NCI-H82 (cell line): ENCODE results near the gene SLC12A6.

Experiments
- DNase-seq: peaks from one replicate; lab custom pipeline; 2025; lab: John Stamatoyannopoulos, UW

SLC12A6 gene

DNA sequence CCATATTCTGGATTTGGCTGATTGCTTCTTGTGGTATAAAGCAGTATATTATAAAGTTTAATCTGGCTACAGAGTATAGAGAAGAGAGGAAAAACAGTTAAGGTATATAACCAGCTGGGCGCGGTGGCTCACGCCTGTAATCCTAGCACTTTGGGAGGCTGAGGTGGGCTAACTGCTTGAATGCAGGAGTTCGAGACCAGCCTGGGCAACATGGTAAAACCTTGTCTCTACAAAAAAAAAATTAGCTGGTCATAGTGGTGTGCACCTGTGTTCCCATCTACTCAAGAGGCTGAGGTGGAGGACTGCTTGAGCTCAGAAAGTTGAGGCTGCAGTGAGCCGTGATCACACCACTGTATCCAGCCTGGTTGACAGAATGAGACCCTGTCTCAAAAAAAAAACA, 7.3 kb downstream of the SLC12A6 start:
- DNase-seq: no peak

DNA sequence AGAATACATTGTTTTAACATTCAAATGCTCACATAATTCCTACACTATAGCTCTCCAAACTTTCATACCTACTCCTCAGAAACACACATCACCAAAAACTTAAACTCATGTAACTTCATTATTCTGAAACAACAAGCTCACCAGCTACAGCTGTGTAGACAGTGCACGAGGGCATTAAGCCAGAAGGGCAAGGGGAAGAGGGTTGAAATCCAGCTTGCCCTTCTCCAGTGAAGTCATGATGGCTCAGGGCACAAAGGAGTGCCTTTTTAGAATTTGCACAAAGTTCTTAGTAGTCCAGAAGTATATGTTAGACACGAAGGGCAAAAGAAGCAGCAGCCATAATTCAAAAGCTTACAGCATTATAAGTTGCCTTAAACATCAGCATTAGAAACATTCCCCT, 8.6 kb downstream of the SLC12A6 start:
- DNase-seq: no peak

DNA sequence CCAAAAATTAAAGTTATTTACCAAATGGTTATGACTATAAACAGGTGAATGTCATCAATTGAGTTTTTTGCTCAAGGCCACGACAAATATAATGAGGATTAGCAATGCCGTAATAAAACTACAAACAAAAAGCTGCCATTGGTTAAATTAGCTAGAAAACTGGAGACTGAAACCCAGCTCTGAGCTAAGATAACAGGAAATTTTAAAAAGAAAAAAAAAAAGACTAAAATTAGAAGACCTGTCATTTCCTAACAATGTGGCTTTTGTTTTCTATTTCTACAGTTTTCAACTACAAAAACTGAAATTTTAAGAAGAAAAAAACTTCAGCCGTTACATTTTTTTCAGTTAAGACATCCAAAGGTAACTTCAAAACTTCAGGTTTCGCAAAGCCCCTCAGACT, 9.7 kb downstream of the SLC12A6 start:
- DNase-seq: no peak

DNA sequence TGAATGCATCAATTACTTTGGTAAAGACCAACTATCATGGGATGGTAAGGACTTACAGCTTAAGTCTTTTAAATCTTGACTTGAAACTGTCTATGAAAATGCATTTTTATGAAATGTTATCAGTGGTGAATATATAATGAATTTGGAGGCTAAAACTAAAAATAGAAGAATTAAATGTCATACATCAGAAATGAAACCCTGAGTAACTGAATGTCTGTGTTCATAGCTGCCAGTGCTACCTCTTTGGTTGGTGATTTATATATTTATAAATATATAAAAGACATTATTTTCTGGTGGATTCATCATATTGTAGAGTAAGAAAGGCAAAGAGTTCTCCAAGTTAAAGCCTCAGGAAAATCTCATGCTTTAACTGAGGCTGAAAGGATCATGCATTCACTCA, 12.2 kb downstream of the SLC12A6 start:
- DNase-seq: no peak

DNA sequence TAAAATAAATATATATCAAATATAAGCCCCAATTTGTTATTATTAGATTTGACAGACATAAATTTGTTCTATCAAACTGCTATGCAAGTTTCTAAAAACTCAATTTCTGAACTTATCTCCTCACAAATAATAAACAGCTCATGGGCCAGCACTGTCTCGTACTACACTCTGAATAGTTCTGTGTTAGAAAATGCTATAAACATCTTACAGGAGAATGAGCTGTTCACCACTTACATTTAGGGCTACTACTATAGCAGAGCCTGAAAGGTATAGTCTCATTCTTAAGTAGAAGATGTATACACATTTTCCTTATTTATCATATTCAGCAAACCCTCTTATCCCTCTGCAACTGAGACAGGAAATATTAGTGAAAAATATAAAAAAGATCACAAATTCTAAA, 12.6 kb downstream of the SLC12A6 start:
- no peak for DNase-seq

DNA sequence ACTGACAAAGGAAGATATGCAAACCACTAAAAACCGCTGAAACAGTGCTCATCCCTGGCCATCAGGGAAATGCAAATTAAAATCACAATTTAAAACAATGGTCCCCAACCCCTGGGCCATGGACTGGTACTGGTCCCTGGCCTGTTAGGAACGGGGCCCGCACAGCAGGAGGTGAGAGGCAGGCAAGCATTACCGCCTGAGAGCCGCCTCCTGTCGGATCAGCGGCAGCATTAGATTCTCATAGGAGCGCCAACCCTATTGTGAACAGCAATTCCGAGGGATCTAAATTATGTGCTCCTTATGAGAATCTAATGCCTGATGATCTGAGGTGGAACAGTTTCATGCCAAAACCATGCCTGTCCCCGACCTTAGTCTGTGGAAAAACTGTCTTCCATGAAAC, 14.4 kb downstream of the SLC12A6 start:
- no peak for DNase-seq

DNA sequence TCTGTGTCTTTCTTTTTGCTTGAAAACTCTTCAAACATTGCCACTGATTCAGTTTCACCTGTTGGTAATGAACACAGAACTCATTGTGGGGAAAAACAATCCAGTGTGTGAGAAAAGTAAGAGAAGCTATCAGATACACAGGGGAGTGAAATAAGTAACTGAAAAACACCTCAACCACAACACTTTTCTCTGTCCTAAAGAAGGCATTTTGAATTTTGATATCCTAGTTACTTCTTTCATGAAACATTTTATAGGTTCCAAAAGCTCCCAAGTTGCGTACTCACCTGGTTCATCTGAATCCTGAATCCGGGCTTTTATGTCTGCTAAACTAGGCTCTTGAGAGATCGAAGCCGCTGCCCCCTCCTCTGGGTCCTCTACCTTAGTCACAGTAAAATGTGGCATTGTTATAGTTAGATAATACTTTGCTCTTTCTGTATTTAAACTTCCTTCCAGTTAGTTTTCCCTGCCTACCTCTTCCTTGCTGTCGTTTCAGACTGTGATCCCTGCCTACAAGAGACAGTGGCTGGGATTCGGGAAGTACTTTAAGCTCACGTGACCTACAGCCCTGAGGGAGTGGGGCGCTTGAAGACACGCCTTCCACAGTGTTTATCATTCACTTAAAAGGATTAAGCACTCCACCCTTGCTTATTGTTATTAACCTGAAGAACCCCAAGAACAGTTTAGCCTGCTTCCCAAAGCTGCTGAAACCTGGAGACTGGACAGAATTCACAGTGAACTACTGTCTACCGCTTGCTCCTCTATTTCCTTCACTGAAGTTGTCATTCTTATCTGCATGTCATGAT, 19.1 kb downstream of the SLC12A6 start:
- DNase-seq: peak; percentile 98

DNA sequence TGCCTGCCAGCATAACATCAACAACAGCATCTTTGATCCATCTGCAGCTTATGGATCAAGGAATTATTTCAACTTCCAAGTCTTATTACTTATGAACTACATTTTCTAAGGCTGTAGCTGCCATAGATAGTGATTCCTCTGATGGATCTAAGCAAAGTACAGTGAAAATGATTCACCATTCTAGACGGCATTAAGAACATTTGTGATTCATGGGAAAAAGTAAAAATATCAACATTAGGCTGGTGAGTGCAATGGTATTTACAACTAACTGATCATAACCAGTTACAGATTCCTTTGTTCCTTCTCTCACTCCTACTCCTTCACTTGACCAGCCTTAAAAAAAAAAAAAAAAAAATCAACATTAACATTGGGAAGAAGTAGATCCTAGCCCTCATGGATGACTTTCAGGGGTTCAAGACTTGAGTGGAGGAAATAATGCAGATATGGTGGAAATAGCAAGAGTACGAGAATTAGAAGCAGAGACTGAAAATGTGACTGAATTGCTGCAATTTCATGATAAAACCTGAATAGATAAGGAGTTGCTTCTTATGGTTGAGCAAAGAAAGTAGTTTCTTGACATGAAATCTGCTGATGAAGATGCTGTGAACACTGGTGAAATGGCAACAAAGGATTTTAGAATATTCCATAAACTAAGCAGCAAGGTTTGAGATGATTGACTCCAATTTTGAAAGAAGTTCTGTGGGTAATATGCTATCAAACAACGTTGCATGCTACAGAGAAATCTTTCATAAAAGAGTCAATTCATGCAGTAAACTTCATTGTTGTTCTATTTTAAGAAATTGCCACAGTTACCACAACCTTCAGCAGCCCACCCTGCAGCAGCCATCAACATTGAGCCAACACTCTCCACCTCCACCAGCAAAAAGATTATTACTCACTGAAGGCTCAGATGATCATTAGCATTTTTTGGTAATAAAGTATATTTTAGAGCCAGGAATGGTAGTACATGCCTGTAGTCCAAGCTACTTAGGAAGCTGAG, 22.8 kb downstream of the SLC12A6 start:
- DNase-seq: no peak

DNA sequence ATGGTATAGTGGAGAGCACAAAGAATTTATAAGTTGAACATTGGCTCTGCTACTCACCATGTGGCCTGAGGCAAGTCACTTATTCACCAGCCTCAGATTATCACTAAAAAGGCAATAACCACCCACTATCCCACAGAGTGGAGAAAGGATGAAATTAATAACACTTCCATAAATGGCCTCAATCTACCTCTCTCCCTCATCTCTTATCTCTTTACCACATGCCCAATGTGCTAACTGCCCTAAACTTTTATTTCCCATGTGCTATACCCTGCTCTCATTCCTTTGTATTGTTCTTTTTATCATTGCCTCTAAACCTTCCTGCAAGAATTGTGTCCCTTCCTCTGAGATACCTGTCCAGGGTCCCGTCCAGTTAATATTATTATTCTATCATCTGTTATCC, 26.0 kb downstream of the SLC12A6 start:
- peak; percentile 59 for DNase-seq

DNA sequence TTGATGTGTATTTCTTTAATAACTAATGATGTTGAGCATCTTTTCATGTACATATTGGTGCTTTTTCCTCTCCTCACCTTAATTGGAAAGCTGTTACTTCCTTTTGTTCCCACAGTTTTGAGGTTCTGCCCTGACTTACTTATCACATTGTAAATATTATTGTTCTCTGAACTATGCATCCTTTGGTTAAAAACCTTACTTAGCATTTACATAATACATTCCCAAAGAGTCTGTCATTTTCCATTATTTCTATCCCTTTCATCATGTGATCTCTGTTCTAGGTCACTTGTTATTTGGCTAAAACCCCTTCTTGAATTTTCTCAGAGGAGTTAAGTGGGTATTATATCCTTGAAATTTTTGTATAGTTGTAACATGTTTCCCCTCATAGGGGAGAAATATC, 33.0 kb downstream of the SLC12A6 start:
- DNase-seq: no peak

DNA sequence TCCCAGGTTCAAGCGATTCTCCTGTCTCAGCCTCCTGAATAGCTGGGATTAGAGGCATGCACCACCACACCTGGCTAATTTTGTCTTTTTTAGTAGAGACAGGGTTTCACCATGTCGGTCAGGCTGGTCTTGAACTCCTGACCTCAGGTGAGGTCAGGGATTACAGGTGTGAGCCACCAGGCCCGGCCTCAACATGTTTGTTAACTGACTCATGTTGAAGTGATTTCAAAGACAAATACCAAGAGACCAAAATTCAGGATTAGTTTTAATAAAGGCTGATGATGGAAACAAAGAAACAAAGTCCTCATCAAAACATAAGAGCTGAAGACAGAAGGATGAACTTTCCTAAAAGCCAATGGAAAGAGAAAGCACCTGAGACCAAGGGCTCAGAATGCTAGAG, 36.5 kb downstream of the SLC12A6 start:
- DNase-seq: no peak

DNA sequence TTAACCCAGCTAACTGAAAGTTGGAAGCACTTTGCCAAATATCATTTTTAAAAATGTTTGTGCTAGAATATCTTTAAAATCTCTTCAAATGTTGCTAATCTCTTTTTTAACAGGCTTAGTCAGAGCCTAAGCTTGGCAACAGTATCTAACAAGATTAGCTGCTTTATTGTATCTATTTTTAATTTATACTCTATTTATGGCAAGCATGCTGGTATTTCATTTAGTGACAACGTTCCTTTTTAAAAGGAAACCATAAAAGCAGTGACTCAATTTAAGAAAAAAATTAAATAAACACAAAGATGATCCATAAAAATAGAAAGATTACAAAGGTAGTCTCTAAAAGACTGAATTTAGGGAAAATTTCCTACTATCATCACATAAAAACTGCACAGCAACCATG, 40.5 kb downstream of the SLC12A6 start:
- DNase-seq: peak; percentile 54

DNA sequence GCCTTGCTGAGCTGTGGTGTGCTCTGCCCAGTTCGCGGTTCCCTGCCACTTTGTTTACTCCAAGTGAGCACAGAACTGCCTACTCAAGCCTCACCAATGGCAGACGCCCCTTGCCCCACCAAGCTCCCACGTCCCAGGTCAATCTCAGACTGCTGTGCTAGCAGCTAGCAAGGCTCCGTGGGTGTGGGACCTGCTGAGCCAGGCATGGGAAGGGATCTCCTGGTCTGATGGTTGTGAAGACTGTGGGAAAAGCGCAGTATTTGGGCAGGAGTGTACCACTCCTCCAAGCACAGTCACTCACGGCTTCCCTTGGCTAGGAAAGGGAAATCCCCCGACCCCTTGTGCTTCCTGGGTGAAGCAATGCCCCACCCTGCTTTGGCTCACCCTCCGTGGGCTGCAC, 45.0 kb downstream of the SLC12A6 start:
- DNase-seq: no peak

DNA sequence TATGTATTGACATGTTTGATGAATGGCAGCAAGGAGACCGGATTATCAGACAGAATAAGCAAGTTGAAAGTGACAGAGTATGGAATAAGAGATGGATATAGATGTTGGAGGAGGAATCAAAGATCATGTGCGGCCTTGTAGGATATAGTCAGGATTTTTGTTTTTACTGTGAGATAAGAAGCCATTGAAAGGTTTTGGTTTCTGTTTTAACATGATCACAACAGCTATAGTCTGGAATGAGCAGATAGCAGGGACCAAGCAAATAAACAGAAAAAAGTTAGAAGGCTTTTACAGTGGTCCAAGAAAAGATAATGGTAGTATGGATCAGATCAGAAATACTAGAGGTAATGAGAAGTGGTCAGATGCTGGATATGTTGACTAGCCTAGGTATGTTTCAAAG, 52.6 kb downstream of the SLC12A6 start:
- DNase-seq: no peak

DNA sequence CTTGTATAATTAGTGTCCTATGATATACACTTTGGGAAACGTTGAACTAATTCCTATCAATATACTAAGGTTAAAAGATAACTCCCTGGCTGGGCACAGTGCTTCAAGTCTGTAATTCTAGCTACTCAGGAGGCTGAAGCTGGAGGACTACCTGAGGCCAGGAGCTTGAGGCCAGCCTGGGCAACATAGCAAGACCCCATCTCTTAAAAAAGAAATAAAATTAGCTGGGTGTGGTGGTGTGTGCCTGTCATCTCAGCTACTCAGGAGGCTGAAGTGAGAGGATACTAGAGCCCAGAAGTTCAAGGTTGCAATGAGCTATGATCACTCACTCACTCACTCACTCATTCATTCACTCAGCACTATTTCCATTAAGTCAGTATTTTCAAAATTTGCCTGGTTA, 55.2 kb downstream of the SLC12A6 start:
- no peak for DNase-seq

DNA sequence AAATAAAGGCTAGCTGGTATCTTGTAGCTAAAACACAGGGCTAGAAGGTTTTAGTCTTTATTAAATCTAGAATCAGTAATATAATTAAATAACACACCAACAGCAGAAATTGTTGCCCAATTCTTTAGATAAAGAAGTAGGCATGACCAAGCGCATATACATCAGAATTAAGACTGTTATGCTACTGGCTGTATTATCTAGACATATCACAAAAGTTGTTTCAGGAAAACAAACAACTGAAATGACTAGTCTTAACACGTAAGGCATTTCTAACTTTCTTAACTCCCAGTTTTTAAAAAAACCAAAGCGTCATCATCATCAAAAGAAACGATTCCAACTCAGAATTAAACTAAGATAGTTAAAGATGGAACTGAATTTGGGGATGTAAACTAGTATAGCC, 57.4 kb downstream of the SLC12A6 start:
- no peak for DNase-seq

DNA sequence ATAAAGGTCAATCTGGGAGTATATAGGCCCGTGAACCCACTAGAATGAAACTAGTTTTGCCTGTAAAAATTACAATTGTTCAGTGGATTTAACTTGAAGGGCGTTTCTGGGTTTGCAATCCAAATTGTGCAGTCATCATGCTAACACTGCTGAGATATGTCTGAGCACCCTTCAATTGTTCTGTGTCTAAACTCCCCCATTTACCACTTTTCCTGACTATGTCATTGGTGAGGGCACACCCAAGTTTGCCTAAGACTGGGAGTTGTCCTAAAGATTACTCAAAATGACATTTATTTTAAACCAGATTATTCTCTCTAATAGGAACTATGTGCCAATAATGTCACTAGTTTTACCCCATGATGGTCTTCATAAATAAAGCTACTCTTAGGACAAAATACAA, 58.2 kb downstream of the SLC12A6 start:
- DNase-seq: no peak

DNA sequence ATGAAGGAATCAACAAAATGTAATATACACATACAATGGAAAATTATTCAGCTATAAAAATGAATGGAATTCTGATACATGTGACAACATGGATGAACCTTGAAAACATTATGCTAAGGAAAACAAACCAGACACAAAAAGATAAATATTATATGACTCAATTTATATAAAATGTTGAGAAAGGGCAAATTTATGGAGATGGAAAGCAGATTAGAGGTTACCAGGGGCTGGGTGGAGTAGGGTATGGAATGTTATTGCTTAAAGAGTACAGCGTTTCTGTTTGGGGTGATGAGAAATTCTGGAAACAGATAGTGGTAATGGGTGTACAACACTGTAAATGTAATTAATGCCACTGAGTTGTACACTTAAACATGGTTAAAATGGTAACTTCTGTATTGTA, 61.9 kb downstream of the SLC12A6 start:
- DNase-seq: no peak

DNA sequence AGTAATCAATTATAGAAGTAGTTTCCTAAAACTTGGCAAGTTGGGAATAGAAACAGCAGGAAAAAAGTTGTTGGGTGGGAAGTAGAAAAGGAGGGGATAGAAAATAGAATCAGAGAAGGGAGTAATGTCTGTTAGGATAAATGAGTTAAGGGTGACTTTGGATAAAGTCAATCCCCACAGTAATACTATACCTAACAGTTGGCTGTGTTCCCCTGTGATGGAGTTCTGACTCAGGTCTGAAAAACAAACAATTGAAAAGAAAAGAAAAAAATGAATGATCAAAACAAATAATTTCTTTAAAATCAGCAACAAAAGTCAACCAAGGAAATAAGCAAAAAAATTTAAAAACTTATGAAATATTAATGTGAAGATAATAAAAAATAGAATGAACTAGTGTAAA, 62.4 kb downstream of the SLC12A6 start:
- DNase-seq: no peak

DNA sequence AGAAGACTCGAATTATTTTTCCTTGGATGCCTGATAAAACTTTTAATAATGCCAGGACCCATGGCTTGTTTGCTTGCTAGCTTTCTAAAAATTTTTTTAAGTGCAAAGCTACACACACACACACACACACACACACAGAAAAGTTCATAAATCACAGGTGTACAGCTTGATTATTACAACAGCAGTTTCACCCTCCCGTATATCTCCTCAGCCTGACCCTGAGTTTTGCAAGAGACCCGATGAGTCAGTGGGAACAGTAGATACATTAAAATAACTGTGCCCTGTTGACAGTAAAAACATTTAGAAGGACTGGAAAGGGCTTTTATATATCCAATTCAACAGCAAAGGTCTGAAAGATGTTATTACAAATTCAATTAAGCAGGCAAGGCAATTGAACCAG, 66.1 kb downstream of the SLC12A6 start:
- DNase-seq: no peak

DNA sequence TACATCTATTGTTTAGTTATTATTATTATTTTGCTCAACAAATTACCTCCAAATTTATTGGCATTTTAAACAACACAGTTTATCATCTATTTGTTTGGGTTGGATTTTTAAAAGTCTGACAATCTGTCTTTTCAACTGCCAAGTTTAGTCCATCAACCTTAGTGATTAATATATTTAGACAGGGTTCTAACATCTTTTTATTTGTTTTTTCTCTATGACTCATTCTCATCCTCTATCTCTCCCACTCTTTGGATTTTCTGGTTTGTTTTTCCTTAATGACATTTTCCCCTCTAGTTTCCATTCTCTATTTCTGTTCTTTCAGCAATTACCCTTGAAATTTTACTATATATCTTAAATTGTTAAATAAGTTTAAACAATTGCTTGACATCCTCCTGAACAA, 70.8 kb downstream of the SLC12A6 start:
- DNase-seq: no peak

DNA sequence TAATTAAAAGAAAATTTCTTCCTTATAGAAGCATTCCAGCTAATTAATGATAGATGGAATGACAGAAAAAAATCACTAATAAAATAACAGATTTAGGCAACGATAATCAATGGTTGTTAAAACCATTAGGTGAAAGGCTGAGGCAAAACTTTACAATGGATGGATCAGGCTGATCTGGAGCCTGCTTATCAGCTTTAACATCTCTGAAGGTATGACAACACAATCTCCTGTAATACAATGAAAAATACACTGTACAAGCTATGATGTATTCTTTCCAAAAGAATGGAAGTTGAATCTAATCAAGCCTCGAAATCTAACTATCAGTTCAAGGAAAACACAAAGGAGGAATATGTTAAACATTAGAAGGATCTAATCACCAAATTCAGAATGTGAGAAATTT, 73.5 kb downstream of the SLC12A6 start:
- DNase-seq: no peak

DNA sequence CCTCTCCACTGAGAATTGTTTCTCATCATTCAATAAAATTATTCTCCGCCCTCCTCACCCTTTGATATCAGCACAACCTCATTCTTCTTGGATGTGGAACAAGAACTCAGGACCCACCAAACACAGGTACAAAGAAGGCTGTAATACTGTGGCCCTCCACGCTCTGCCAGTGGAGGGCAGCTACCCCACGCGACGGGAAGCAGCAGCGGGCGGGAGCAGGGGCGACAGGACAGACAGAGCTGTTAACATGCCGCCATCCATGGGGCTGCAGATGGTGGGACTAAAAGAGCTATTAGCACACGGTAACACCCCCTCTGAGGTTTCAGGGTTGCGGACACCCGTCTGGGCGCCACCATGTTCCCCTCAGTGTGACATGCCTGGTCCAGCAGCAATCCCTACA, 75.2 kb downstream of the SLC12A6 start:
- DNase-seq: no peak
